GM18861 (cell line): ENCODE results near the gene IYD.
"Not testable (repeated sequence)": the region's sequence is repeated elsewhere in the genome, so short reads cannot be mapped to it uniquely, and the experiment has no call there.

ENCODE experiments used
- ATAC-seq: cut with Tn5 transposase; IDR thresholded peaks from one replicate; pipeline ENCODE4 v1.9.1; 2021; ENCODE audit not compliant: unreplicated experiment

IYD gene

DNA sequence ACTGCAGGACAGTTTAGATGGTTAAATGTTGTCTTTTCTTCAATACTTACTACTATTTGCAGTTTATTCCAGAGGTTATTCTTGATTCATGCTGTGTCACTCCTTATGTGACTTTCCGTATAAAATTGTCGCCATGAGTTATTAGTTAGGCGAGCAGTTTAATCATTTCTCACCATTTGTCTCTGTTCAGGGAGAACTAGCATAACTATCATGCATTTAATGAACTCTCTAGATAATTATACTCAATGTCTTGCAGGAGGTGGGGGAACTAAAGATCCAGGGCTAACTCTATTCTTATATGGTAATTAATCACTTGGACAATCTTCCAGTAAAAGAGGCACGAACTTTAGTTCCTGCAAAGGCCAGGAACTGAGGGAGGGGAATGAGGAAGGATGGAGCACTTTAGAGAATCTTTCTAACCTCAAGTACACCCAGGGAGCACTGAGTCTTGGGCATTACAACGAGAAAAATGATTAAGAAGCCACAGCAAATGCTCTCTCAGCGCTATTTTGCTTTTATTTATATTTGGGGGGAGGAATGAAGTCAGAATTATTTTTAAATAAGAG lies 58.3 kb downstream of the IYD start:
- no peak for ATAC-seq

- no peak for ATAC-seq
These were observed 59.0 kb downstream of the IYD start for GRCh38 chr6:150427843-150428242.

DNA sequence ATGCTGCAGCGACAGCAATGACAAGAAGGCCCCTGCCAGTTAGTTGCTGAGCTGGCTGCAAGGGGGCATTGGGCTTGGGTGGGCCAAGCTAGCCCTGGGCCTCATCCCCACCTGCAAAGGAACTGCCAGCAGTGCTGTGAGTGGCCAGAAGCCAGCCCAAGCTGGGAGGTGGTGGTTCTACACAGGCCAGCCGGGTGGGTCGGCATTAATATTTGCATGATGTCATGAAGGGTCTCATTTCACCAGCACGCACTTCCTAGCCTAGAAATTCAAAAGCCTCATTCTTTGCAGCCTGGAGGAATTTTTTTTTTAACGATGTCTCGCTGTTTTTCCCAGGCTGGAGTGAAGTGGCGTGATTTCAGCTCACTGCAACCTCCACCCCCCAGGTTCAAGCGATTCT lies 62.0 kb downstream of the IYD start:
- ATAC-seq: no peak

DNA sequence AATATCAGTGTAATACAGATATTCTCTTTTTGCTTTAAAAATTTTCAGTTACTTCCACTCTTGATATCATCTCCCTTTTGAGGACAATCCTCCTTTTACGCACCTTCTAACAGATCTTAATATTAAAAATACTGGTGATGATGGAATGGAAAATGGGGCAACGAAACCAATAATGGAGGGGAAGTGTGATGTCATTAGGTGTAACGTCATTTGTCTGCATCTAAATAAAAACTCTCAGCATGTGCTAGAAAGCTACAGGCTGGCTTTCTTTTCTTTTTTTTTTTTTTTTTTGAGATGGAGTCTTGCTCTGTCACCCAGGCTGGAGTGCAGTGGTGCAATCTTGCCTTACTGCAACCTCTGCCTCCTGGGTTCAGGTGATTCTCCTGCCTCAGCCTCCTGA lies 66.5 kb downstream of the IYD start:
- no peak for ATAC-seq

- ATAC-seq: no peak
These were observed 67.0 kb downstream of the IYD start for GRCh38 chr6:150435832-150436231.

- ATAC-seq: no peak
These were observed 70.6 kb downstream of the IYD start for GRCh38 chr6:150439373-150439772.

DNA sequence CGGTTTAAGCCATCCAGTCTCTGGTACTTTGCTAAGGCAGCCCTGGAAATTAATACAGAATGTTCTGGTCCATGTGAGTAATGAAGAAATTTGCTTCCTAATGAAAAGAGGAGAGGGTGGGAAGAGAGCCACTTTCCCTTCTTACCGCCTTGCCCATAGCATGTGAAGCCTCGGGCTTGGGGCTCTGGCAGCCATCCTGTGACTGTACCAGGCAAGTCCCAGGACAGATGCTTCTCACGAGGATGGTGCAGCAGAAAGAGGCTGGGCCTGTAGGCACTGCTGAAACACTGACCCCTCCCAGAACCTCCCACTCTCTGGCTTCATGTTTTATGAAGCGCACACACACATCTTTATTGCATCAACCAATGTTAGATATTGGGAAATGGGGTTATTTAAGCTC lies 74.8 kb downstream of the IYD start:
- no peak for ATAC-seq

DNA sequence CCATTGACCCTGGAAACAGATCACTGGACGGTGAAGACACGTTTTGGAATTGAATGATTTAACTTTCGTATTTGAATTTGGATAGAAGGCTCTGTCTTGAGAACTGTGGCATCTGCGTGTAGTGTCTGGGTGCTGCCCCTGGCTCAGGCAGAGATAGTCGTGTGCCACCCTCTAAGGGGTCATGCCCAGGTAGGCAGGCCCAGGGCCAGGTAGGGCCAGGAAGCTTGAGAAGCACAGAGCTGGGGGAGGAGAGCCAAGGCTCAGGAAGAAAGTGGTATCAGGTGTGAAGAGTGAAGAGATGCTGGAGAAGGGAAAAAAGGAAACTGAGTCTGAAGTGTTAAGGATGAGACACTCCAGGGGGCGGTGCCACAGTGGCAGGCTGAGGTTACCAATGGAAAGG lies 75.5 kb downstream of the IYD start:
- no peak for ATAC-seq

GRCh38 chr6:150445486-150445885 lies 76.7 kb downstream of the IYD start:
- ATAC-seq: no peak

DNA sequence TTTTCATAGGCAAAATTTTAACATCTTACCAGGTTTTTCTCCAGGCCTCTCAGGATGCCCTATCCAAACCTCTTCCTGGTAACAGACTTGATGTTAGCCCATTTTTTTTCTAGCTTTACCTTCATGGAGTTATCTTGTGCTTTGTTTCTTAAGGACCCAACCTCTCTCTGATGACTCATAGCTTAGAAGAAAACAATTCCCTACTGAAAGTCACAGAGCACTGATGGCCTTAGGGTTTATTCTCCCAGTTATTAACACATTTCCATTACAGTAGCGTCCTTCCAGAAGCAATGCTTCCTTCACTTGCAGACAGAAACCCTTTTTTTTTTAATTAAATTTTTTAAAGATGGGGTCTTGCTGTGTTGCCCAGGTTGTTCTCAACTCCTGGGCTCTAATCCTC lies 79.4 kb downstream of the IYD start:
- ATAC-seq: no peak

- ATAC-seq: not testable (repeated sequence)
These were observed 80.2 kb downstream of the IYD start for GRCh38 chr6:150449055-150449454.

GRCh38 chr6:150450918-150451317 lies 82.1 kb downstream of the IYD start:
- no peak for ATAC-seq

- ATAC-seq: no peak
These were observed 83.1 kb downstream of the IYD start for GRCh38 chr6:150451807-150452427.

- no peak for ATAC-seq
These were observed 83.8 kb downstream of the IYD start for GRCh38 chr6:150452428-150453243.

DNA sequence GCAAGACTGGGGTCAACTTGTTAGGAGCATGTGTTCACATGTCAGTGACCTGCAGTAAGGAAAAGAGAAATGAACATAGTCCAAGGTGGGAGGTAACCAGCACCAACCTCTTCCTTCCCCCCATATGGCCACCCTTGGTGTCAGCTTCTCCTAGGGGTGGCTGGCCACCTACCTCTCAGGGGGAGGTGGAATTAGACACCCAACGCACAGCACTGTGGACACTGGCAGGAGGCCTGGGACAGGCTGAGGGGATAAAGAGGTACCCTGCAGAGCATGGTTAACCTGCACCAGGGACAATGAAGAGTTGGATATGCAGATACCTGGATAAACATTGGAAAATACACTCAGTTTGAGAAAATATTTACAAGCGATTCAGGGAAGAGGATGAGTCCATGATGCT lies 84.5 kb downstream of the IYD start:
- ATAC-seq: no peak
